ENCODE data around the gene PLPP7.

Gene PLPP7

DNA sequence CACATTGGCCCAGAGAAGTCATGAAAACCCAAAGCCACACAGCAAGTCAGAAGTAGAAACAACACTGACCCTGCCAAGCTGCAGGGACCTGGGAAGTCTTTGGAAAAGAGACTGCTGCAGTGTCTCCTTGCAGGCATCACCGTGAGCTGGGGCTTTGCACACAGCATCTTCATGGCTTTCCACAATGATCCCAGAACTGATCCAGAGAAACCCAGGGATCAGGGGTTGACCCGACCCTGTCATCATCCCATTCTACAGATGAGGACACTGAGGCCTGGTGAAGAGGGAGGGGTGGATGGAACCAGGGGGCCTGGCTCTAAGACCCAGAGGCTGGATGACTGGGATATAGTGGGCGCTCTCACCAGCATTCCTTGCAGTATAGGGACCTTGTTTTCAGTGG is 8.9 kb upstream of the PLPP7 start:
- no peak overlapping the region for H3K27ac ChIP-seq (ENCODE audit: insufficient read depth, low read length, poor library complexity, severe bottlenecking)
- no peak overlapping the region for H3K4me3 ChIP-seq (ENCODE audit: insufficient read depth, low read depth, low read length, poor library complexity, severe bottlenecking)
- H3K9me3 ChIP-seq (ENCODE audit: control insufficient read depth, low read length), result no peaks in the 10 kb centered on the region
- no peak for DNase-seq
- no peaks in the 10 kb centered on the region for H3K27me3 ChIP-seq (replicated peaks; ENCODE audit: control insufficient read depth, insufficient read depth, low read length, poor library complexity, severe bottlenecking)
- no peaks in the 10 kb centered on the region for H3K36me3 ChIP-seq (ENCODE audit: control insufficient read depth, insufficient read depth, low read length)
- peaks cover 25% of the 10 kb centered on the region for H3K4me1 ChIP-seq (ENCODE audit: control insufficient read depth, insufficient read depth, low read length, poor library complexity, severe bottlenecking)

DNA sequence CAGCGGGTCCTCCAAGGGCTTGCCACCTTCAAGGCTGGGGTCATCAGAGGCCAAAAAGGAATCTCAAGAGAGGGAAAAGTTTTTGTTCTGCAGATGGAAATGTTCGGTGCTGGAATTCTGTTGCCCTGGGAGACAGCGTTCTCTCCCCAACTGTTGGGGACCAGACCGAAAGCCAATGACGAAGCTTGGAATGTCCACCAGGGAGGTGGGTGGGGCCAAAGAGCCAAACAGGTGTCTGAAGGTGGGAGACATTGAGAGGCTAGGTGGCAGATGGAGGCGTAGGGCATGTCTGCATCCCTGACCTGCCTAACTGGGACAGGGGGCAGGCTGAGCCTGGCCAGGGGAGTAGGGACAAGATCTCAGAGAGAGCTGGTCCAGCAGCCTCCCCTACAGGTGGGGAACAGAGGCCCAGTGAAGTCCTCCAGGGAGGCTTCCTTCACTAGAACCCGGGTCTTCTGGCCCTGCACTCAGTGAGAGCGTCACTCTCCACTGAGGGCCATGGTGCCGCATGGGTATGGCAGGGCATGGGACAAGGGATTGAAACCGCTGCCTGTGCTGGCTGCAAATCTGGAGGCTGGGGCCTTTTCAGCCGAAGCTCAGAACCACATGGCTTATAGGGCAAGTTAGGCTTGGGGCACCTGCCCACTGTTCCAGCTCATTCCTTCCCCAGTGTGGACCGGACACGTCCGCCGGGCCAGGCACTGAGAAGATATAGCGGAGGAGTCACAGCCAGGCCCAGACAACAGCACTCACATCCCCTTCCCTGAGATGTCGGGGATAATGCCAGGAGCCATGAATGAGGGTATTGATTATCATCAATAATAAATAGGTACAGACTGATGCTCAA is 8.2 kb upstream of the PLPP7 start:
- Histone ChIP-seq H3K9me3 (ENCODE audit: control insufficient read depth, low read length) (no peaks in the 10 kb centered on the region), H3K36me3 (ENCODE audit: control insufficient read depth, insufficient read depth, low read length) (no peaks in the 10 kb centered on the region), H3K4me1 (ENCODE audit: control insufficient read depth, insufficient read depth, low read length, poor library complexity, severe bottlenecking) (peaks cover 25% of the 10 kb centered on the region), H3K27me3 (replicated peaks; ENCODE audit: control insufficient read depth, insufficient read depth, low read length, poor library complexity, severe bottlenecking) (no peaks in the 10 kb centered on the region), H3K4me3 (ENCODE audit: insufficient read depth, low read depth, low read length, poor library complexity, severe bottlenecking) (no peak overlapping the region), H3K27ac (ENCODE audit: insufficient read depth, low read length, poor library complexity, severe bottlenecking) (no peak overlapping the region)
- no peak for DNase-seq

DNA sequence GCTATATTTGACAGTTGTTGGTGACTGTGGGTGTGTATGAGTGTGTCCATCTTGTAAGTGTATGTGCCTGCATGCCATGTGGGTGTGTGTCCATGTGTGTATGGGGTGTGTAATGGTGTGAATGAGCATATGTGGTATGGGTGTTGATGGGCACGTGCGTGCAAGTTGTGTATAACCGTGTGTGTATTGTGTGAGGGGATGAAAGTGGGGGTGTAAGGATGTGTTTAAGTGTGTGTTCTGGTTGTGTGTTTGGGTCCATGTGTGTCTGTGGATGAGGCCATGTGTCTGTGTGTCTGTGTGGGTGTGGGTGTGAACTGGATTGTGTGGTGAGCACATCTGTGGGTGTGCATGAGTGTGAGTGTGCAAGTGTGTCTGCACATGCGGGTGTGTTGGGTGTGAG is 7.3 kb upstream of the PLPP7 start:
- H3K4me3 ChIP-seq (ENCODE audit: insufficient read depth, low read depth, low read length, poor library complexity, severe bottlenecking), result no peak overlapping the region
- no peak overlapping the region for H3K27ac ChIP-seq (ENCODE audit: insufficient read depth, low read length, poor library complexity, severe bottlenecking)
- H3K36me3 ChIP-seq (ENCODE audit: control insufficient read depth, insufficient read depth, low read length), result no peaks in the 10 kb centered on the region
- H3K4me1 ChIP-seq (ENCODE audit: control insufficient read depth, insufficient read depth, low read length, poor library complexity, severe bottlenecking), result peaks cover 25% of the 10 kb centered on the region
- no peaks in the 10 kb centered on the region for H3K27me3 ChIP-seq (replicated peaks; ENCODE audit: control insufficient read depth, insufficient read depth, low read length, poor library complexity, severe bottlenecking)
- H3K9me3 ChIP-seq (ENCODE audit: control insufficient read depth, low read length), result no peaks in the 10 kb centered on the region
- DNase-seq, result no peak

DNA sequence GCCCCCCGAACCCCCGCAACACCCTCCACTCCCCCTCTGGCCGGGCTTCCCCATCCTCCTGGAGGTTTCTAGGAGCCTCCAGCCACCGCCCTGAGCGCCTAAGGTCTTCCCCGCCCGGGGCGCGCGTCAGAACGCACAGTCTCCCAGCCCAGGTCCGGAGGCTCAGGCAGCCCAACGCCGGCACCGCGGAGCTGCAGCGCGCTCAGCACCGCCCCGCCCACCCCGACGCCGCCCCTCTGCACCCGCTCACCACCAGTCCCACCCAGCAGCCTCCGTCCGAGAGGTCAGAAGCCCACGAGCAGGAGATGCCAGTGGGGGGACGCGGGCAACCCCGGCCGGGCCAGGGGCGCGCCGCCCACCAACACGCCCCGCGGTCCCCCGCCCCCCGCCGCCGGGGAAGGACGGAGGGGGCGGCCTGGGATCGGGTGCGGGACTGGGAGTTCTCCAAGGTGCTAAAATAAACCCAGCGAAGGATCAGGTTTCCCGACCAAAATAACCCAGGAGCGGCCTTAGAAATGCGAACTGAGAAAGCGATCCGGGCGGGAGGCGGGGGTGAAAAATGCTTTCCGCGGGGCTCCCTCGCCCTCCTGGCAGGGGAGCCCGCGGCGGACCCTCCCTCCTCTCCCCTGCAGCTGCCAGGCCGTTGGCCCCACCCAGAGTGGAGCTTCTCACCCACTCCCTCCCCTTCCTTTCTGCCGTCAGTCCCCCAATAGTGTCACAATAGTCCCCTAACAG is 6.7 kb upstream of the PLPP7 start:
- no peak for DNase-seq
- H3K36me3 ChIP-seq (ENCODE audit: control insufficient read depth, insufficient read depth, low read length), result no peaks in the 10 kb centered on the region
- H3K27me3 ChIP-seq (replicated peaks; ENCODE audit: control insufficient read depth, insufficient read depth, low read length, poor library complexity, severe bottlenecking), result no peaks in the 10 kb centered on the region
- H3K4me3 ChIP-seq (ENCODE audit: insufficient read depth, low read depth, low read length, poor library complexity, severe bottlenecking), result peak overlapping the region; percentile 29
- H3K27ac ChIP-seq (ENCODE audit: insufficient read depth, low read length, poor library complexity, severe bottlenecking), result no peak overlapping the region
- no peaks in the 10 kb centered on the region for H3K9me3 ChIP-seq (ENCODE audit: control insufficient read depth, low read length)
- H3K4me1 ChIP-seq (ENCODE audit: control insufficient read depth, insufficient read depth, low read length, poor library complexity, severe bottlenecking), result peaks cover 25% of the 10 kb centered on the region

DNA sequence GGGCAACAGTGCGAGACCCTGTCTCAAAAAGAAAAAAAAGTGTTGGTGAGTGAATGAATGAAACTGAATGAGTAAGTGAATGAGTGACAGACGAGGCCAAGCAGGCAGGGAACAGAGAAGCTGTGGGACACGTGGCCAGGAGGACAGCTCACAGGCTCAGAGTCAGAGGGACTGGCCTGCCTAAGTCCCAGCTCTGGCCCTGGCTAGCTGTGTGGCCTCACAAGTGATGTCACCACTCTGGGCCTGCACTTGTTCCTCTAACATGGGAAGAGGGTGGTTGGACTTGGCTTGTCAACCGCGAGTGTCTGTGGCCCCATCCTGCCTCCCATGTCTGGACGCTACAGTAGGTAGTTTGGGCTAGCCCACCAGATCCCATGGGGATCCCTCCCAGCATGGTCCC is 4.7 kb upstream of the PLPP7 start:
- no peak overlapping the region for H3K27ac ChIP-seq (ENCODE audit: insufficient read depth, low read length, poor library complexity, severe bottlenecking)
- DNase-seq, result no peak
- H3K36me3 ChIP-seq (ENCODE audit: control insufficient read depth, insufficient read depth, low read length), result no peaks in the 10 kb centered on the region
- H3K4me1 ChIP-seq (ENCODE audit: control insufficient read depth, insufficient read depth, low read length, poor library complexity, severe bottlenecking), result peaks cover 10% of the 10 kb centered on the region
- H3K4me3 ChIP-seq (ENCODE audit: insufficient read depth, low read depth, low read length, poor library complexity, severe bottlenecking), result no peak overlapping the region
- no peaks in the 10 kb centered on the region for H3K27me3 ChIP-seq (replicated peaks; ENCODE audit: control insufficient read depth, insufficient read depth, low read length, poor library complexity, severe bottlenecking)
- H3K9me3 ChIP-seq (ENCODE audit: control insufficient read depth, low read length), result no peaks in the 10 kb centered on the region

DNA sequence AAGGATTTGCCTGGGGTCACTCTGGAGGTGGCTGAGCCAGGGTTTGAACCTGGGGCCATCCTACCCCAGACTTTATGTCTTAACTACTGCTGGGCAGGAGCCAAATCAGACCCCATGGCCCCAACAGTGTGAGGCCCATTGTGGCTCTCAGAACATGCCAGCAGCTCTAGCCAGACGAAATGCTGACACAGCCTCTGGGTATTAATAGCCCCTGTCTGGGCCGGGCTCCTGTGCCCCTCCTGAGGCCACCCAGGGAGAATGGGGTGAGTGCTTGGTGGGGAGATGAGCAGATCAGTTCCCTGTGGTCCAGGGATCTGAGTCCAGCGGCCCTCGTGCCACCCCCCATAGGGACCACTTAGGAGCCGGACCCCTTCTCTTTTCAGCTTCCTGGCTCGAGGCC is 2.2 kb upstream of the PLPP7 start:
- H3K36me3 ChIP-seq (ENCODE audit: control insufficient read depth, insufficient read depth, low read length), result no peaks in the 10 kb centered on the region
- peaks cover 6% of the 10 kb centered on the region for H3K4me1 ChIP-seq (ENCODE audit: control insufficient read depth, insufficient read depth, low read length, poor library complexity, severe bottlenecking)
- H3K27me3 ChIP-seq (replicated peaks; ENCODE audit: control insufficient read depth, insufficient read depth, low read length, poor library complexity, severe bottlenecking), result no peaks in the 10 kb centered on the region
- no peak overlapping the region for H3K27ac ChIP-seq (ENCODE audit: insufficient read depth, low read length, poor library complexity, severe bottlenecking)
- no peak for DNase-seq
- no peaks in the 10 kb centered on the region for H3K9me3 ChIP-seq (ENCODE audit: control insufficient read depth, low read length)
- H3K4me3 ChIP-seq (ENCODE audit: insufficient read depth, low read depth, low read length, poor library complexity, severe bottlenecking), result no peak overlapping the region

DNA sequence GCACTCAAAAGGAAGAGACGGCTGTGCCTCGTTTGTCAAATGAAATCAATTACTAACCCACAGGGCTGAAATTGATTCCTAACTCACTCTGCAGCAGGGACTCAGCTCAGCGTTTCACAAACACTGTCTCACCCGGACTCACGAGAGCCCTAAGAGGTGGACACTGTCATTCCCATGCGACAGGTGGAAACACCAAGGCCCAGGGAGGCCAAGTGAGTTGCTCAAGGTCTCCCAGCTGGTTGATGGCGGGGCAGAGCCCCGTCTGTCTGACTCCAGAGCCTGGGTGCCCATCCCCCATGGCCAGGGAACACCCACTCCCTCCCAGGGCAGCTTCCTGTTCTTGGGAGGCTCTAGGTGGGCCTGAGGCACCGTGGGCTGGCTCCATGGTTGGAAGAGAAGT is 1.3 kb upstream of the PLPP7 start:
- no peak overlapping the region for H3K4me3 ChIP-seq (ENCODE audit: insufficient read depth, low read depth, low read length, poor library complexity, severe bottlenecking)
- H3K4me1 ChIP-seq (ENCODE audit: control insufficient read depth, insufficient read depth, low read length, poor library complexity, severe bottlenecking), result no peaks in the 10 kb centered on the region

DNA sequence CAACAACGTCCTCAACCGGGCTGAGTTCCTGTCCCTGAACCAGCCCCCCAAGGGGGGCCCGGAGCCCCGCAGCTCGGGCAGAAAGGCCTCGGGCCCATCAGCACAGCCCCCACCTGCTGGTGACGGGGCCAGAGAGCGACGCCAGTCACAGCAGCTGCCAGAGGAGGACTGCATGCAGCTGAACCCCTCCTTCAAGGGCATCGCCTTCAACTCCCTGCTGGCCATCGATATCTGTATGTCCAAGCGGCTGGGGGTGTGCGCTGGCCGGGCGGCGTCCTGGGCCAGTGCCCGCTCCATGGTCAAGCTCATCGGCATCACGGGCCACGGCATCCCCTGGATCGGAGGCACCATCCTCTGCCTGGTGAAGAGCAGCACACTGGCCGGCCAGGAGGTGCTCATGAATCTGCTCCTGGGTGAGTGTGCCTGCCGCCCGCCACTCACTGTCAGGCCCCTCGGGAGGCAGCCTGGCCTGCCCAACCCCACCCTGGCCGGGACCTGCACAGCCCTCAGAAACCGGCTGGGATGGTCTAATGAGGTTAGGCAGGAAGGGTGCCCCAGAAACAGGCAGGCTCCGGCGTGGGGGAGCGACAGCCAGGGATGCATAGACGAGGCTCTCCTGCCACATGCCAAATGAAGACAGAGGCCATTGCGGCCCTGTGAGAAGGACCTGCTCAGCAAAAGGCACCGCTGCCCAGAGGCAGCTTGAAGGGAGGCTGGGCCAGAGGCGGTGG is 678 bp downstream of the PLPP7 start:
- Histone ChIP-seq H3K36me3 (ENCODE audit: control insufficient read depth, insufficient read depth, low read length) (no peaks in the 10 kb centered on the region), H3K27me3 (replicated peaks; ENCODE audit: control insufficient read depth, insufficient read depth, low read length, poor library complexity, severe bottlenecking) (no peaks in the 10 kb centered on the region), H3K4me3 (ENCODE audit: insufficient read depth, low read depth, low read length, poor library complexity, severe bottlenecking) (no peak overlapping the region), H3K9me3 (ENCODE audit: control insufficient read depth, low read length) (no peaks in the 10 kb centered on the region), H3K4me1 (ENCODE audit: control insufficient read depth, insufficient read depth, low read length, poor library complexity, severe bottlenecking) (no peaks in the 10 kb centered on the region), H3K27ac (ENCODE audit: insufficient read depth, low read length, poor library complexity, severe bottlenecking) (no peak overlapping the region)
- DNase-seq, result no peak

More for the DNA sequence above, 1.3 kb upstream of the PLPP7 start:
- DNase-seq, result no peak
- no peaks in the 10 kb centered on the region for H3K36me3 ChIP-seq (ENCODE audit: control insufficient read depth, insufficient read depth, low read length)
- H3K27me3 ChIP-seq (replicated peaks; ENCODE audit: control insufficient read depth, insufficient read depth, low read length, poor library complexity, severe bottlenecking), result no peaks in the 10 kb centered on the region
- no peak overlapping the region for H3K27ac ChIP-seq (ENCODE audit: insufficient read depth, low read length, poor library complexity, severe bottlenecking)
- no peaks in the 10 kb centered on the region for H3K9me3 ChIP-seq (ENCODE audit: control insufficient read depth, low read length)

DNA sequence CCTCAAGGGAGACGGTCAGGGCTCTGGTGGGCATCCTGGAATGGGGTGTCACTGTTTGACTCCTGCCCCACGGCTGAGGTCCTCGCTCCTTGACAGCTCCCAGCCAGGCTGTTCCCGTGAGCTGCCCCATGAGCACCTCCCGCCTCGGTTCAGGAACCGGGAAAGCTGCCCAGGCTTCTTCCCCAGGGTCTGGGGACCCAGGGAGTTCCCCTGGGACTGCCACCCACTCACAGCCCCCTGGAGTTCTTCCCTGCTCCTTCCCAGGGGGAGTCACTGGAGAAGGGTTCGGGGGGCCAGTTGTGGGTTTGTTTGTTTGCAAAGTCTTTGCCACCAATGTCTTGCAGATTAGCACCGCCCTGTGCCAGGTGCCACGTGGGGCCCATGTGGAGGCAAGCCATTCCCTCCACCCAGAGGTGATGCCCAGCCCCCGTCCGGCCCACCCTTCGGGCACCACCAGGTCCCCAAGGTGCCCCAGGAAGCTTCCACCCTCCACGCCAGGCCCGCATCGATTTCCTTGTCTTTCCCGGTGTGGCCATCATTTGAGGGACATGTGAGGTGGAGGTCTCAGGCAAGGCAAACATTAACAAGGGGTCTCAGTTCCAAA is 1.3 kb downstream of the PLPP7 start:
- Histone ChIP-seq H3K4me1 (ENCODE audit: control insufficient read depth, insufficient read depth, low read length, poor library complexity, severe bottlenecking) (no peaks in the 10 kb centered on the region), H3K27ac (ENCODE audit: insufficient read depth, low read length, poor library complexity, severe bottlenecking) (no peak overlapping the region), H3K9me3 (ENCODE audit: control insufficient read depth, low read length) (no peaks in the 10 kb centered on the region), H3K27me3 (replicated peaks; ENCODE audit: control insufficient read depth, insufficient read depth, low read length, poor library complexity, severe bottlenecking) (no peaks in the 10 kb centered on the region), H3K4me3 (ENCODE audit: insufficient read depth, low read depth, low read length, poor library complexity, severe bottlenecking) (no peak overlapping the region), H3K36me3 (ENCODE audit: control insufficient read depth, insufficient read depth, low read length) (no peaks in the 10 kb centered on the region)
- DNase-seq, result no peak

Data from effector memory CD4-positive, alpha-beta T cell (primary cell).